ENCODE results near the gene WIPF2. TPM values are rescaled to one million over a fixed set of nuclear protein-coding genes. Genes with fewer than 3 reads are reported as not detected.

WIPF2 gene
- total RNA-seq, 1 experiment from 2014 or later = 6.0 TPM

GRCh38 chr17:40325156-40326013 is 106.3 kb downstream of the WIPF2 start:
- H3K9ac ChIP-seq (ENCODE audit: low read length) = no peak overlapping the region
- H3K9me3 ChIP-seq (ENCODE audit: low read length) = no peaks in the 10 kb centered on the region
- intact Hi-C loops (cut with micrococcal nuclease) = no loop called here
- no peaks in the 10 kb centered on the region for H3K27me3 ChIP-seq (ENCODE audit: low read length)
- H3K4me3 ChIP-seq (ENCODE audit: low read length) = no peak overlapping the region
- H2AFZ ChIP-seq (ENCODE audit: low read length) = no peak overlapping the region
- CTCF ChIA-PET = no interaction called here
- H3K9me2 ChIP-seq (replicated peaks; ENCODE audit: low read length) = no peaks in the 10 kb centered on the region
- H3K27ac ChIP-seq (ENCODE audit: low read length) = no peak overlapping the region
- H3K79me2 ChIP-seq (ENCODE audit: low read length) = peaks cover 93% of the 10 kb centered on the region
- POLR2A ChIA-PET (ENCODE audit: unreplicated experiment) = interaction anchor here (0.6 kb wide), 1 partner anchor 1202 kb away, joined by 4 read pairs; the partner anchor contains the start of gene KRT19
- TF ChIP-seq EZH2phosphoT487 (IDR thresholded peaks at IDR 0.05; ENCODE audit: borderline replicate concordance, low read length) = no peak
- no peak for TF ChIP-seq EZH2 (IDR thresholded peaks at IDR 0.05; ENCODE audit: low read length, unreplicated experiment)
- no peak for TF ChIP-seq CTCF (conservative IDR thresholded peaks at IDR 0.05; ENCODE audit: low read depth, low read length)
- no peak for ATAC-seq
- no peak overlapping the region for H3K4me2 ChIP-seq (ENCODE audit: low read length)
- H3K36me3 ChIP-seq (ENCODE audit: low read depth, low read length) = no peaks in the 10 kb centered on the region
- peaks cover 35% of the 10 kb centered on the region for H3K4me1 ChIP-seq (ENCODE audit: insufficient read depth, low read length)
- no peaks in the 10 kb centered on the region for H3F3A ChIP-seq (ENCODE audit: low read length, unreplicated experiment)
- peaks cover 1% of the 10 kb centered on the region; the same call in 1 of the 2 replicates for H4K20me1 ChIP-seq (ENCODE audit: low read length)
- BruUV-seq (replicated peaks) = no TSS peak
- no peak for DNase-seq

- no peak overlapping the region for H3K27ac ChIP-seq (ENCODE audit: low read length)
- no peak for TF ChIP-seq EZH2phosphoT487 (IDR thresholded peaks at IDR 0.05; ENCODE audit: borderline replicate concordance, low read length)
- TF ChIP-seq EZH2 (IDR thresholded peaks at IDR 0.05; ENCODE audit: low read length, unreplicated experiment) = no peak
- no peak for TF ChIP-seq CTCF (conservative IDR thresholded peaks at IDR 0.05; ENCODE audit: low read depth, low read length)
- peaks cover 28% of the 10 kb centered on the region for H3K4me1 ChIP-seq (ENCODE audit: insufficient read depth, low read length)
- peaks cover 90% of the 10 kb centered on the region for H3K79me2 ChIP-seq (ENCODE audit: low read length)
- H3K9ac ChIP-seq (ENCODE audit: low read length) = no peak overlapping the region
- no peaks in the 10 kb centered on the region for H3K9me2 ChIP-seq (replicated peaks; ENCODE audit: low read length)
- H3K4me2 ChIP-seq (ENCODE audit: low read length) = no peak overlapping the region
- no peak overlapping the region for H3K4me3 ChIP-seq (ENCODE audit: low read length)
- no peaks in the 10 kb centered on the region for H3K27me3 ChIP-seq (ENCODE audit: low read length)
- no peaks in the 10 kb centered on the region; the same call in 1 of the 2 replicates for H4K20me1 ChIP-seq (ENCODE audit: low read length)
- intact Hi-C loops (cut with micrococcal nuclease) = no loop called here
- no peaks in the 10 kb centered on the region for H3K9me3 ChIP-seq (ENCODE audit: low read length)
- H2AFZ ChIP-seq (ENCODE audit: low read length) = no peak overlapping the region
- CTCF ChIA-PET = no interaction called here
- no peak for ATAC-seq
- POLR2A ChIA-PET (ENCODE audit: unreplicated experiment) = no interaction called here
- BruUV-seq (replicated peaks) = no TSS peak
- no peaks in the 10 kb centered on the region for H3K36me3 ChIP-seq (ENCODE audit: low read depth, low read length)
- H3F3A ChIP-seq (ENCODE audit: low read length, unreplicated experiment) = no peaks in the 10 kb centered on the region
- no peak for DNase-seq
Observed at GRCh38 chr17:40326014-40326831, 107.1 kb downstream of the WIPF2 start.
